Endodermal cell (in vitro differentiated cells): ENCODE measurements around the gene ERO1A. TPM values are rescaled to one million over a fixed set of nuclear protein-coding genes. Genes with fewer than 3 reads are reported as not detected.

Source experiments
- DNase-seq: peaks from one replicate; pipeline ENCODE4 v3.0.0-alpha.2; 2017
- H3K27ac ChIP-seq: 2 replicates; pipeline ENCODE4 v1.5.1; 2013; ENCODE audit warnings: mild to moderate bottlenecking, low read depth, low read length, moderate library complexity
- H3K27me3 ChIP-seq: 2 replicates; pipeline ENCODE4 v1.6.1; 2013; ENCODE audit warnings: mild to moderate bottlenecking, low read length, moderate library complexity; ENCODE audit not compliant: insufficient read depth, control insufficient read depth, poor library complexity, severe bottlenecking
- H3K36me3 ChIP-seq: 2 replicates; pipeline ENCODE4 v1.7.0; 2013; ENCODE audit warnings: mild to moderate bottlenecking, low read length, moderate library complexity; ENCODE audit not compliant: control insufficient read depth, insufficient read depth
- H3K4me1 ChIP-seq: one replicate; pipeline ENCODE4 v1.7.0; 2013; ENCODE audit warnings: low read length; ENCODE audit not compliant: control insufficient read depth, insufficient read depth
- H3K4me3 ChIP-seq: 2 replicates; pipeline ENCODE4 v1.5.1; 2013; ENCODE audit warnings: mild to moderate bottlenecking, low read length, moderate library complexity
- H3K9ac ChIP-seq: 2 replicates; pipeline ENCODE4 v1.6.1; 2013; ENCODE audit warnings: mild to moderate bottlenecking, low read length, moderate library complexity; ENCODE audit not compliant: poor library complexity, severe bottlenecking; ENCODE audit errors: extremely low read depth
- H3K9me3 ChIP-seq: 2 replicates; pipeline ENCODE4 v1.6.1; 2013; ENCODE audit warnings: mild to moderate bottlenecking, low read length, moderate library complexity; ENCODE audit not compliant: control insufficient read depth
- H3K27ac Mint-ChIP-seq: 2 replicates; pipeline ENCODE4 v1.8.0; 2020; ENCODE audit warnings: mixed read lengths
- H3K27me3 Mint-ChIP-seq: 2 replicates; pipeline ENCODE4 v1.8.0; 2021; ENCODE audit warnings: mild to moderate bottlenecking, mixed read lengths; ENCODE audit not compliant: insufficient read depth
- H3K36me3 Mint-ChIP-seq: 2 replicates; pipeline ENCODE4 v1.8.0; 2020; ENCODE audit warnings: low read depth, mixed read lengths
- H3K4me1 Mint-ChIP-seq: 2 replicates; pipeline ENCODE4 v1.8.0; 2020; ENCODE audit warnings: mixed read lengths
- H3K4me3 Mint-ChIP-seq: 2 replicates; pipeline ENCODE4 v1.8.0; 2020; ENCODE audit warnings: mild to moderate bottlenecking, moderate library complexity, mixed read lengths
- H3K9me3 Mint-ChIP-seq: 2 replicates; pipeline ENCODE4 v1.8.0; 2020; ENCODE audit warnings: mild to moderate bottlenecking, mixed read lengths
- WGBS, 2 experiments: methylation state at CpG; one replicate each; pipeline versions ENCODE4 v1.1.5 to v1.1.7; 2013; ENCODE audit warnings: missing lambda C conversion rate in 2 of 2, mixed read lengths in 1 of 2; ENCODE audit not compliant: insufficient coverage in 1 of 2, insufficient read length in 1 of 2; 5-methylcytosine and 5-hydroxymethylcytosine counted together
- total RNA-seq, 2 donors: library from RNA; stranded (reverse); fragmentation: NEBNext Ultra II Directional in 1 of 2; extraction: Animal tissue kit (Norgen Biotek cat#: 25700) in 1 of 2; gene quantifications; 2 replicates in 1 of 2; 3 replicates in 1 of 2; pipeline ENCODE4 v1.2.1, GENCODE V29; 2021
- TF ChIP-seq, protein P1 (sequence below): fragments of 200-600 bp; sonication (generic); conservative IDR thresholded peaks from 2 replicates; pipeline ENCODE4 v1.5.0; 2021; ENCODE audit warnings: antibody characterized with exemption, mild to moderate bottlenecking

The ERO1A gene
- total RNA-seq, 2 donors from 2014 or later: 44.5 to 60.8 TPM

DNA sequence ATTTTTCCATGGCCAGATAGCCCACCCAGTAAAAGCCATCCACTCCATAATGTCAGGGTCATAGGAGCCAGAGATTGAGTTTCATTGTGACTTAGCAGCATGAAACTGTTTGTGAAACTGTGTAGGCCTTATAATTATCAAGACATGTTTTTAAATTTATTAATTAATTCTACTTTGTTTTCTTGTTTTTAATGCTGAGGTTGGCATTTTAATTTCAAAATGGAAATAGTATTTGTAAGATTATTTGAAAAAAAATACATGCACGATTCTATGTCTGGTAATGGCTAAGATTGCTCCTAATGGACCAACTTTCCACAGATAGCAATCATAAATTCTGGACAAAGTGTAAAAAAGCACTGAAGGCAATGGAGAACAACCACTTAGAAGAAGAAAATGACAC lies 75.7 kb downstream of the ERO1A start:
- DNase-seq: no peak
- H3K4me3 Mint-ChIP-seq: no peak overlapping the region
- Histone ChIP-seq H3K4me3 (no peak overlapping the region), H3K27ac (no peak overlapping the region), H3K4me1 (no peaks in the 10 kb centered on the region), H3K36me3 (no peaks in the 10 kb centered on the region), H3K9ac (no peak overlapping the region), H3K9me3 (no peaks in the 10 kb centered on the region), H3K27me3 (no peaks in the 10 kb centered on the region)
- H3K27ac Mint-ChIP-seq: no peak overlapping the region
- no peaks in the 10 kb centered on the region for H3K9me3 Mint-ChIP-seq
- TF ChIP-seq, protein P1, sequence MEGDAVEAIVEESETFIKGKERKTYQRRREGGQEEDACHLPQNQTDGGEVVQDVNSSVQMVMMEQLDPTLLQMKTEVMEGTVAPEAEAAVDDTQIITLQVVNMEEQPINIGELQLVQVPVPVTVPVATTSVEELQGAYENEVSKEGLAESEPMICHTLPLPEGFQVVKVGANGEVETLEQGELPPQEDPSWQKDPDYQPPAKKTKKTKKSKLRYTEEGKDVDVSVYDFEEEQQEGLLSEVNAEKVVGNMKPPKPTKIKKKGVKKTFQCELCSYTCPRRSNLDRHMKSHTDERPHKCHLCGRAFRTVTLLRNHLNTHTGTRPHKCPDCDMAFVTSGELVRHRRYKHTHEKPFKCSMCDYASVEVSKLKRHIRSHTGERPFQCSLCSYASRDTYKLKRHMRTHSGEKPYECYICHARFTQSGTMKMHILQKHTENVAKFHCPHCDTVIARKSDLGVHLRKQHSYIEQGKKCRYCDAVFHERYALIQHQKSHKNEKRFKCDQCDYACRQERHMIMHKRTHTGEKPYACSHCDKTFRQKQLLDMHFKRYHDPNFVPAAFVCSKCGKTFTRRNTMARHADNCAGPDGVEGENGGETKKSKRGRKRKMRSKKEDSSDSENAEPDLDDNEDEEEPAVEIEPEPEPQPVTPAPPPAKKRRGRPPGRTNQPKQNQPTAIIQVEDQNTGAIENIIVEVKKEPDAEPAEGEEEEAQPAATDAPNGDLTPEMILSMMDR: no peak
- peaks cover 9% of the 10 kb centered on the region for H3K36me3 Mint-ChIP-seq
- peaks cover 1% of the 10 kb centered on the region for H3K4me1 Mint-ChIP-seq
- no peaks in the 10 kb centered on the region for H3K27me3 Mint-ChIP-seq
- 89 to 91% methylated on average over 1 of the region's 1 CpG for WGBS, 2 experiments

DNA sequence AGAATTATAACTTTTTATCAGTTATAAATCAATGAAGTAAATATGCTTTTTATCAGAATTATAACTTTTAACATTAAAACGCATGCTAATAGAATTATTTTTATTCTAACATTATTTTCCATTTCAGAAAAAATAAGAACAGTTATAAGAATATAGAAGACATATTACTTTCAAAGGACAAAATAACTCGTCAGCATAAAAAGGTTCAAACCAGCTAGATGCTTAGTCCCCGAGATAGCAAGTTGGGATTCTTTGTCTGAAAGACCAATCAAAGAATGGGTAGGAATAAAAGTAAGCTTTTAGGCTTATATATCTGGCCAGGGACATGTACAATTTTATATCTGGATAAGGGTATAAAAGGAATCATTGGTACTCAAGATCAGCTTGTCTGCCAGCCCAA lies 76.8 kb downstream of the ERO1A start:
- Mint-ChIP-seq H3K27me3 (no peaks in the 10 kb centered on the region), H3K9me3 (no peaks in the 10 kb centered on the region), H3K4me1 (peaks cover 1% of the 10 kb centered on the region), H3K4me3 (no peak overlapping the region), H3K27ac (no peak overlapping the region), H3K36me3 (peaks cover 13% of the 10 kb centered on the region)
- H3K4me3 ChIP-seq: no peak overlapping the region
- H3K4me1 ChIP-seq: no peaks in the 10 kb centered on the region
- H3K27me3 ChIP-seq: no peaks in the 10 kb centered on the region
- WGBS, 2 experiments: 97% methylated on average over 2 of the region's 3 CpGs; no CpG with 5 or more reads in 1 of the 2 experiments
- no peaks in the 10 kb centered on the region for H3K36me3 ChIP-seq
- no peaks in the 10 kb centered on the region for H3K9me3 ChIP-seq
- no peak overlapping the region for H3K9ac ChIP-seq
- TF ChIP-seq, protein P1: no peak
- DNase-seq: no peak
- no peak overlapping the region for H3K27ac ChIP-seq

DNA sequence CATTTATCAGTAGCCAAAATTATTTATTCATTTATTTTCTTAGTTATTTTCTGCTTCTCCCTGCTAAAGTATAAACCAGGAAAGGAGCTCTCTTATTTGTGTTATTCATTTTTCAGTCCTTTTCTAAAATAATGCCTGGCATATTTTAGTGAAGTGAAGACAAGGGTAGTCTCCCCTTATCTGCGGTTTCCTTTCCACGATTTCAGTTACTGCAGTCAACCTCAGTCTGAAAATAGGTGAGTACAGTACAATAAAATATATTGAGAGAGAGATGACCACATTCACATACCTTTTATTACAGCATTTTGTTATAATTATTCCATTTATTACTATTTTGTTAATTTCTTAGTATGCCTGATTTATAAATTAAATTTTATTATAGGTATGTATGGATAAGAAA lies 85.2 kb downstream of the ERO1A start:
- no peak for DNase-seq
- Mint-ChIP-seq H3K4me1 (peaks cover 6% of the 10 kb centered on the region), H3K36me3 (peaks cover 10% of the 10 kb centered on the region), H3K4me3 (no peak overlapping the region), H3K27ac (no peak overlapping the region), H3K27me3 (no peaks in the 10 kb centered on the region), H3K9me3 (peaks cover 6% of the 10 kb centered on the region)
- no peak overlapping the region for H3K4me3 ChIP-seq
- TF ChIP-seq, protein P1: no peak
- whole genome bisulfite sequencing, 2 experiments: no CpG with 5 or more reads among the region's 2 CpGs
- H3K9ac ChIP-seq: no peak overlapping the region
- H3K36me3 ChIP-seq: no peaks in the 10 kb centered on the region
- H3K4me1 ChIP-seq: no peaks in the 10 kb centered on the region
- no peaks in the 10 kb centered on the region for H3K27me3 ChIP-seq
- peaks cover 3% of the 10 kb centered on the region for H3K9me3 ChIP-seq
- no peak overlapping the region for H3K27ac ChIP-seq
